Right hindlimb (tissue), 1 donor: Measurements from ENCODE around the gene FAM219A.
"Not testable (repeated sequence)": the region's sequence is repeated elsewhere in the genome, so short reads cannot be mapped to it uniquely, and the experiment has no call there.

Experiments used
- DNase-seq: peaks from one replicate; pipeline ENCODE4 v3.0.0-alpha.2; 2018

Gene FAM219A

DNA sequence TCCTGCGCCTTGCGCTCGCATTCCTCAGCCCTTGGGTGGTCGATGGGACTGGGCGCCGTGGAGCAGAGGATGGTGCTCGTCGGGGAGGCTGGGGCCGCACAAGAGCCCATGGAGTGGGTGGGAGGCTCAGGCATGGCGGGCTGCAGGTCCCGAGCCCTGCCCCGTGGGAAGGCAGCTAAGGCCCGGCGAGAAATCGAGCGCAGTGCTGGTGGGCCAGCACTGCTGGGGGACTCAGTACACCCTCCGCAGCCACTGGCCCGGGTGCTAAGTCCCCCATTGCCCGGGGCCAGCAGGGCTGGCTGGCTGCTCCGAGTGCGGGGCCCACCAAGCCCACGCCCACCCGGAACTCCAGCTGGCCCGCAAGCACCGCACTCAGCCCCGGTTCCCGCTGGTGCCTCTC lies 24.4 kb upstream of the FAM219A start:
- DNase-seq, result not testable (repeated sequence)

DNA sequence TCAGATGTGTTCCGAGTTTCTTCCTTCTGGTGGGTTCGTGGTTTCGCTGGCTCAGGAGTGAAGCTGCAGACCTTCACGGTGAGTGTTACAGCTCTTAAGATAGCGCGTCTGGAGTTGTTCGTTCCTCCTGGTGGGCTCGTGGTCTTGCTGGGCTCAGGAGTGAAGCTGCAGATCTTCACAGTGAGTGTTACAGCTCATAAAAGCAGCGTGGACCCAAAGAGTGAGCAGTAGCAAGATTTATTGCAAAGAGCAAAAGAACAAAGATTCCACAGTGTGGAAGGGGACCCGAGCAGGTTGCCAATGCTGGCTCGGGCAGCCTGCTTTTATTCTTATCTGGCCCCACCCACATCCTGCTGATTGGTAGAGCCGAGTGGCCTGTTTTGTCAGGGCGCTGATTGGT lies 23.2 kb upstream of the FAM219A start:
- not testable (repeated sequence) for DNase-seq

DNA sequence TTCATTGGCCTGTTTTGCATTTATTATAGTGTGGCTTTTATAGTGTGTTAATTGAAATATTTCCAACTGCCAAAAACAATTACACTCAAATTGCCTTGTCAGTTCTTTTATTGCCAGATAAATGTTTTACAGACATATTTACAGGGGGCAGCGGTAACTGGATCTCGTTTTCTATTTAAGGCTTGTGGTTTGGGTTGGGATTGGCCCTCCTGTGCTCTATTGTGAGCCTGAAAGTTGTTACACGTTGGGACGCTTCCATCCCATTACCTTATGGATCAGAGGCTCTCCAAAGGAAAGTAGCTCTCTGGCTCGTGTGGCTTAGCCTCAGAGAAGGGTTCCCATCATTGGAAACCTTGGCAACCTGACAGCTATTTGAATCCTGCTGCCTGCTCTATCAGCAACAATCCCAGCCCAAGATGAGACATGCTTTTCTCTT lies 21.1 kb upstream of the FAM219A start:
- DNase-seq, result no peak

DNA sequence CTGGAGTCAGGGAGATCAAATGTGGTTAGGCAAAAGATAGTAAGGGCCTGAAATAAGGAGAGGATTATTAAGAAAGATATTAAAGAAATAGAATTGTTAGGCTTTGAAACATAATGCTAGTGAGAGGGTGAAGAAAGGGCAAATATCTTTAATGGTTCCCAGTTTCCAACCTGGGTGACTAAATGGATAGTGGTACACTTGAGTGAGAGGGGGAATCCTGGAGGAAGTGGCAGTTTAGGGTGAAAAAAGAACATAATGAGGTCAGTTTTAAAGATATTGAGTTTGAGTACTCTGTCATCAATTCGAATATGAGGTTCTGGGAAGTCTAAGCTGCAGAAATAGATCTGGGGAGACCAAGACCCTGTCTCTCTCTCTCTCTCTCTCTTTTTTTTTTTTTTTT lies 19.2 kb upstream of the FAM219A start:
- no peak for DNase-seq

DNA sequence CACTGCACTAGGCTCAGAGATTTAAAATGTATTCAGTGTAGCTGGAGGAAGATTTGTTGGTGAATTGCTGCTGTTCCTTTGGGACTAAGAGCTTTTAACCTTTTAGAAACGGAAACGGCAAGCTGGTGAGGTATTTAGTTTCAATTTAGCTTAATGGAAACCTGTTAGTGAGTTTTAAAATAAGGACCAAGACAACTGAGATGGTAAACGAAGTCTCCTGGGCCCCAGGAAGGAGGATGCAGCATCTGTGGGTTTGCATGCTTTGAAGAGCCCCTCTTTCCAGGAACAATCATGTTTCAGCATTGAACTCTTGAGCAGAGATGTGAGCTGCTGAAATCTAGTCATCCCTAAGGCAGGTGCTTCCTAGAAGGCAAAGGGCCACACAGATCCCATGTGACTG lies 16.7 kb upstream of the FAM219A start:
- DNase-seq, result no peak

DNA sequence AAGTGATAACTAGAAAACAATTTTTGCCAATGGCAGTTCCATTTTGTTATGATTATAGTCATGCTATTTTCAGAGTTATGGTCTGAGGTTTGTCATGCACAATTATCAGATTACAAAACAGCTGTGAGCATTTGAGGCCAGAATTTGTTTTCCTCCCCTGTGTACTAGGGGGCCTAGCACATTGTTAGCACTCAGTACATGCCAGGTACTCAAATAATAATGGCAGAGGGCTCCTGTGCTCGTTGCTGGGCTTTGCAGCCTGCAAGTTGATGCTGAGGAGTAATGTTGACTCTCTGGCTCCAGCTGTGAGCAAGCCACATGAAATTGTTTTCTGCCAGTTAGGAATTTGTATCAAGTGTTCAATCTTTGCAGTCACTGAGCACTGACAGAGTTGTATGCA lies 7.1 kb upstream of the FAM219A start:
- no peak for DNase-seq

DNA sequence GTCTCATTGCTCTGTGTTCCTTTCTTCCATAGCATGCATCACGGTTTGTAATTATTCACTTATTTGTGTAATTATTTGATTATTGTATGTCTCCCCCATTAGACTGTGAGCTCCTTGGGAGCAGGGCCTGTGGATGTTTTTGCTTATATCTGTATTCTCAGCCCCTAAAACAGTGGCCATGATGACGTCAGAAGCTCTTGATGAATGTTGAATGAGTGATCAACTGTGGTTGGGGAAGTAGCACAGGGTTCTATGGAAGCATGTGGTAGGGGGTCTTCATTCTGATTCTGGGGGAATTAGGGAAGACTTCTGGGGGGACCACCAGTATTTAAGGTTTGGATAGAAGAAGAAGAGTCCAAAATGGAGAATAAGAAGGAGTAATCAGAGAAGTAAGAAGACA lies 6.2 kb upstream of the FAM219A start:
- no peak for DNase-seq

DNA sequence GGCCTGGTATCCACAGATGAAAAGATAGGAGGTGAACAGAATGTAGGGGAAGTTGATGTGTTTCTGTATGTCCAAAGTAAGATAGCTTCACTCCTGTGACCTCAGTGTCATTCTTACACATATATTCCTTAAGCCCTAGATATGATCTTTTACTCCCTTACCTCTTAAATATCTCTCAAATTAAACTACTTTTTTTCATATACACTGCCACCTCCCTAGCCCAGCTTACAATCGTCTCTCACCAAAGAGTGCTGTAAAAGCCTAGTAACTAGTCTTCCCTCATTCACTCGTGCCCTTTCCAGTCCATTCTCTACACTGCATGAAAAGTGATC lies 5.5 kb upstream of the FAM219A start:
- no peak for DNase-seq

DNA sequence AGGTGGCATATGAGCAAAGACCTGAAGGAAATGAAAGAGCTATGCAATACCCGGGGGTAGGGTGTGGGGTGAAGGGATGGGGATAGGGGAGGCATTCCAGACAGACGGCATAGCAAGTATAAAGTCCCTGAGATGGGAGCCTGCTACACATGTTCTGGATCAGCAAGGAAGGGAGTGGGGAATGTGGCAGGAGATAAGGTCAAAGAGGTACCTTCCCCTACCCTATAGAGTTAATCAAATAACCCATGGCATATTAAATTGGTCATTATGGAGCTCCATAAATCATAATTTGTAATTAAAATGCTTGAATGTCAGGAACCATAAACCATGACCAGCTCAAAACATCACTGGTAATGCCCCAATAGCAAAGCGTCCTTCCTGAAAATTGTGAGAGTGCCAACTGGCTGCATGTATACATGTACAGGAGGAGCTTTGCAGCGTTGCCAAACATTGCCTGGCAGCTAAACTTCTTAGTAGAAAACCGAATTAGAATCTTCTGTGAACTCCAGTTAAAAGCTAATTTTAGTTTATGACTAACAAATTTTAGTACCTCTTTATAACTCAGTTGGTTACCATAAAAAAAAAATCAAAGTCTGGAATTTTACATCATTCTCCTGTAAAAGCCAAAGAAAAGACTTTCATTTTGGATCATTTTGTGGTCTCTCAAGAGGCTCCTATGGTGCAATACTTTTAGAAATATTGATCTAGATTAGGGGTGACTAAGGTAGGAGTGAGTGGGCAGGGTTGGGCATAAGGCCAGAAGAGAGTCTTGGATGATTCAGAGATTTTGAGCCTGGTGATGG lies 4.9 kb upstream of the FAM219A start:
- no peak for DNase-seq

DNA sequence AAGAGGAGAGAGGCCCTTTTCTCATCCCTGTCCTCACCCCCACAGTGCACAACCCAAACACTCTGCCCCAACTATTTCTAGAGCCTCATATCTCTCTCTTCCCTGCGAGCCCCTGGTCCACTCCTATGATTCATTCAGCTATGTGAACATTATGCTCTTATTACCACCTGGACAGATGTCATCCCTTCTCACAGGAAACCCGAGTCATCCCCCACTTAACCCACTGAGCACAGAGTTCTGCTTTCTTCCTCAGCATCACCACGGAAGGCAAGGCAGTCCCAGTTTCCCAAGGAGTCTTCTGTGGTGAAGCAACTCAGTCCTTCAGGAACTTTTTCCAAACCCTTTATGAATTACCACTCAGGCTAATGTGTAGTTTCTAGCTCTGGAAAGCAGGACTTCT lies 1.6 kb upstream of the FAM219A start:
- no peak for DNase-seq

DNA sequence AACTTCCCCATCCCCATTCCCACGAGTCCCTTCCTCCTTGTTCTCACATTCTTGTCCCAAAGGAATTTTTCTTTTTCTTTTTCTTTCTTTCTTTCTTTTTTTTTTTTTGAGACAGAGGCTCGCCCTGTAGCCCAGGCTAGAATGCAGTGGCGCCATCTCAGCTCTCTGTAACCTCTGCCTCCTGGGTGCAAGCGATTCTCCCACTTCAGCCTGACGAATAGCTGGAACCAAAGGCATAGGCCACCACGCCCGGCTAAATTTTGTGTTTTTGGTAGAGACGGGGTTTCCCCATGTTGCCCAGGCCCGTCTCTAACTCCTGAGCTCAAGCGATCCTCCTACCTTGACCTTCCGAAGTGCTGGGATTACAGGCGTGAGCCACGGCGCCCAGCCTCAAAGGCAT lies 986 bp upstream of the FAM219A start:
- DNase-seq, result no peak

DNA sequence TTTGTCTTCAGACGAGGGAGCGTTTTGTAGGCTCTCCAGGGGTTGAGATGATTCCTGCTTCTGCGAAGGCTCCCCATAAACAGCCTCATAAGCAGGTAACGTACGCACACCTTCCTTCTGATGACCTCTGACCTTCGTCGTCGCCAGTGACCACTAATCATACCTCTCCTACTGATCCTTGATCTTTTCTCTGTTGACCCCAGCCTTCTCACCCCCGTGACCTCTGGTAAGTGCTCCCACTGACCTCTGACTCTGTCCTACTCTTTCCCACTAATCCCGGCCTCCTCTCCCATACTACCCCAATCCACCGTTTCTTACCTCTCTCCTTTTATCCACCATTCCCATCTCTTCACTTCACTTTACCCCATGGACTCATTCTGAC lies 580 bp upstream of the FAM219A start:
- DNase-seq, result no peak

DNA sequence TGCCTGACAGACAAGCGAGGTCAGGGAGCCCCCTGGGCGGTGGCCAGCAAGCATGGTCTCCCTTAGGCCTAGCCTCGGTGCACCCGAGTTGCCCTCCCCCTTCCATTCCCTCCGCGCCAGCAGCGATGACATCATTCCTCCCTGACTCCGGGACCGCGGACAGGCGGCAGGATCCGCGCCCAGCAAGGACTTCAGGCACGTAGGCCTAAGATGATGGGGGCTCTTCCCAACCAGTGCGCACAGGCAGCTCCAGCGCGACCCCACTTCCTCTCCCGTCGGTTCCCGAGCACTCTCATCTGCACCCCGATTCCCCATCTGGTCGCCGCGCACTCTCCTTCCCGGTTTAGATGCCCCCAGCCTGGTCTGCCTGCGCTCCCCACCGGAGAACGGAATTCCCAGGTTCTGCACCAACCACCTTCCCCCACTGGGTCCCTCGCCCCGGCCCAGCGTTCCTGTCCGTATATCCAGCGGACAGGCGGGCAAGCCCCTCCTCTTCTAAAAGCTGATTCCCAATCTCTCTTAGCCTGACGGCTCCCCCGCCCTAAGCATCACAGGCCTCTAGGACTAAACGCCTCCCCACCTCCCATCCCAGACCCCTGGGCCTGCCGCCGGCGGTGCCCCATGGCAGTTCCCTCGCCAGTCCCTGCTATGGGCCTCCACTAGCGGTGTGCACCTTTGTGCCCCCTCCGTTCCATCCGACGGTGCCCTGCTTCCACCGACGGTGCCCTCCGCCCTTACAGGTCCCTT lies 931 bp downstream of the FAM219A start:
- peak; percentile 64 for DNase-seq

DNA sequence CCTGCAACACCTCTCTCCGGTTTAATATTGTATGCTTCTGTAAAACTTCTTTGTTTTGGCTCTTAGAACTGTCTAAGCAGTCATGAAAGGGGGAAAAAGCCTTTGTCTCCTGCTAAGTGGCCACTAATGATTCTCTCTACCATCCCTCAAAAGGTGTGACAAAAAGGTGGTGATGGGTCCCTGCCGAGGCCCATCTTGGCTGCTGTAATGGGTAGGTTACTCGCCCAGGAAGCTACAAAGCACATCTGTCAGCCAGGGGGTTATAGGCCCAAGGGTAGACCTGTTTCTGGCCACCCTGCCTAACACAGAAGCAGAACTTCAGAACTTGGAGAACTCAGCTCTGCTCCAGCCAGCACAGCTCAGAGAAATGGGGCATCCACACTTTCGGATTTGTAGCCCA lies 1.6 kb downstream of the FAM219A start:
- DNase-seq, result no peak

DNA sequence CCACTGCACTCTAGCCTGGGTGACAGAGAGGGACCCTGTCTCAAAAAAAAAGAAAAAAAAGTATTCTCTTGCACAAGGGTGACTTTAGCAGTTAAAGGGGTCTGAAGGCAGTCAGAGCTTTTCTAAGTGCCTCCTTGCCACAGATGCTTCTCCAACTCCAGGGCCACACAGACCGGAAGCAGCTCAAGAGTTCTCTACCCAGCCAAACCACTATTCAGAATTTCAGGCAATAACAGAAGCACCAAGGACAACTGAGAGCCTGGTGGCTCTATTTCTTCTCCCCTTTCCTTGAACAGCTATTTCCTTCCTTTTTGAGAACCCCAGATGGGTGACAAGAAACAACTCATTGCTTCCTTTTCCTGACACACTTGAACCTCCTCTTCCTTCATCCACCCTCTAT lies 2.2 kb downstream of the FAM219A start:
- no peak for DNase-seq

DNA sequence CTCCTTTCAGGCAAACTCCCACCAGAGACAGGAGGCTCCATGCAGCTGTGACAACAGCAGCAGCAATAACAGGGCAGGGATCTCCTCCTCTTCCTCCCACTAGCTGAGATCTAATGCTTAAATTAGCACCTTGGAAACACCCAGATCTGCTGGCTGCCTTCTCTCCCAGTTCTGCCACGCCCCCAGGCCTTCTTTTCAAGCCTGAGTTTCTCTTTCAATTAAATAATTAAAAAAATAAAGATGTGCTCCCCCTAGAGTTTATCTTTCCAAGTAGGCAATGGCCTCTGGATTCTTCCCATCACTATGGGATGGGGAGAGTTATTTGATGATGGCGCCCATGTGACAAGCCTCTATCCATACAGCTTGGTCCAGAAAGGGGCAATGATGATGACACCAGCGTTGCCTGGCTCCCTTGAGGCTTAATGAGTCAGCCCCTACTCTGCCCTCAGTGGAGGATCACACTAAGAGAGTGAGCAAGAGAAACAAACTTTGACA lies 3.8 kb downstream of the FAM219A start:
- no peak for DNase-seq

DNA sequence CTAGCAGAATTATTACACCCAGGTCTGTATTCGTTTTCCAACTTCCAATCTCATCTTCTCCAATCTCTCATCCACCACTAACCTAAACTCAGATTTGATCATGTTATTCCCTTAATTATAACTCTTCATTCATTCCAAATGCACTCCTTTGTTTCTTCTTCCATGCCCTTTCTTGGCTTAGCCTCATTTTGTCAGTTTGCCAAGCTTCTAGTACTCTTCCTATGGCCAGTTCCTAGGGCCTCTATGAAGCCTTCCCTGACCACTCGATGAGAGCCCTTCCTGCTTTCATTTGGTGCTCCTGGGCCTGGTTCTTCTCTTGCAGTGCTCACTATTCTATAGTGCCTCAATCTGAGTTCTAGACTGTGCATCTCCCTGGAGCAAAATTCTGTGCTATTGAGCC lies 5.8 kb downstream of the FAM219A start:
- no peak for DNase-seq

DNA sequence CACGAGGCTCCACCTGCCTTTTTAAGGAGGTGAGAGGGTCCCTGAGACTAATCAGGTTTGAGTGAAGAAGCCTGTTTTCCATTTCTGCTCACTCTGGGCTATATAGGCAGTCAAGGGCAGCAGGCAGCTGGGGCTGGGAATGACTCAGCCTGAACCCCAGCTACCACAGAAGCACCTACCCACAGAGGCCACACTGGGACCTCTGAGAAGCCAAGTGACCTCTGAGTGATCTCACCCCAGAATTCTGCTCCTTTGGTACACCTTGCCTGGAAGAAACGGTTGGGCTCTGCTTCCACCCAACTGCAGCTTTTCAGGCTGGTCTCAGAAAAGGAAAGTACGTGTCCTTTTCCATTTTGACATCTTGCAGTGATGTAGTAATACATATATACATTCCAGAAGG lies 6.8 kb downstream of the FAM219A start:
- DNase-seq, result no peak

DNA sequence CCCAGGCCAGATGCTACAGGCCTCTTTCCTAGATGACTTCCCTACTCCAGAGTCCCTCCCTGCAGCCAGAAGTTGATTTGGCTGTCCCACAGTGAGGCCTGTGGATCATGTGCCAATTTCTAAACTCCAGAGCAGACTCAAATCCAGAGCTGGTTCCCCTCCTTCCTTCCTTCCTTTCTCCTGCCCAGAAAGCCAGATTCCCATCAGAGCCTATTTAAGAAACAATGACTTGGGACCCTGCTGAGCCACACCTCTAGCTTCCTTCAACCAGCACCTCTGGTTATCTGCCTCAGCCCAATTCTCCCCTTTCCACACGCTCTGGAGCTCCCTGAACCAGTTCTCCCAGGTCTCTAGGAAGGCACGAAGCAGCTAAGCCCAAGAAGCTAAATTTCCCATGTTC lies 7.2 kb downstream of the FAM219A start:
- no peak for DNase-seq

DNA sequence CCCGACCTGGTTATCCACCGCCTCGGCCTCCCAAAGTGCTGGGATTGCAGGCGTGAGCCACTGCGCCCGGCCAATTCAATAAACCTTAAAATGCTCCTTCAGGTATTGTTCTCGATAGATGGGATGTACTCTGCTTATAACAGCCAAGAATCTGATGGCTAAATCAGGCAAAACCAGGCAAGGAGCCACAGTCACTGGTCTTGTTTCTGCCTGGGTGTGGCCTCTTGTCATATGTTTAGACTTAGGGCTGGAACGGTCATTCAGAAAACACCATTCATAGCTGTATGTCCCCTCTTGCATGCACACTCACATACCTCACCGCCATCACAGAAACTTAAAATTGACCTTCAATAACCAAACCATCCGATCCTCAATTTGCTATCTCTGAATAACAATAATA lies 7.7 kb downstream of the FAM219A start:
- DNase-seq, result no peak

DNA sequence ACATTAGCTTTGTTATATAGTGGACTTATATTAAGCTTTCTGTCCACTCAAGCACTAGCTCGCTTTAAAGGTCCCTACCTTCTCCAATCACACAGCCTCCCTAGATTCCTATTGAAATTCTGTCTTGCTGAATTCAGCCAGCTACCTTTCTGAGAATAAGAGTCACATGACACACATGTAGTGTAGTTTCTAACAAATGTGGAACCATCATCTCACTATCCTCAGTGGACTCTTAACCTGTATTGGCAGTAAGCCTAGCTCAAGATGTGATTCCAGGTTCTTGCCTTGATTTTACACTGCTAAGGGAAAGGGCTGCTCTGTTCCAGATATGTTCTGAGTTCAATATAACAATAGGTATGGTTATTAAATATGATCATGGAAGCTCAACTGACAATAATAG lies 11.4 kb downstream of the FAM219A start:
- no peak for DNase-seq

DNA sequence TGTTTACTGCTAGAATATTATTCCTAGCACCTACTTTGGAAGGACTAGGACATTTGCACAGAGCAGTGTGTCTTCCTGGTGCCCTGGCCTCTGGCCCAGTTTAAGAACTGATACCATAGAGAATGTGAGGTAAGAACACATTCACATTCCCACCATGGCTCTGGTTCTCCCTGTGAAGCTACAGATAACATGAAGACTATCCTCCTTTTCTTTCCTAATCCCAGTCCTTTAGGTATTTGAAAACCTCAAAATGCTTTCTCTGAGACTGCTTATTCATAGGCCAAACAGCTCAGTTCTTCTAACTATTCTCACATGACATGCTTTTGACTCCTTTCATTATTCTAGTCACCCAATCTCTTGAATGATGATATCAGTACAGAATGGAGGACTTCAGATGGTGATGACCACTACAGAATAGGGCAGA lies 11.9 kb downstream of the FAM219A start:
- no peak for DNase-seq

DNA sequence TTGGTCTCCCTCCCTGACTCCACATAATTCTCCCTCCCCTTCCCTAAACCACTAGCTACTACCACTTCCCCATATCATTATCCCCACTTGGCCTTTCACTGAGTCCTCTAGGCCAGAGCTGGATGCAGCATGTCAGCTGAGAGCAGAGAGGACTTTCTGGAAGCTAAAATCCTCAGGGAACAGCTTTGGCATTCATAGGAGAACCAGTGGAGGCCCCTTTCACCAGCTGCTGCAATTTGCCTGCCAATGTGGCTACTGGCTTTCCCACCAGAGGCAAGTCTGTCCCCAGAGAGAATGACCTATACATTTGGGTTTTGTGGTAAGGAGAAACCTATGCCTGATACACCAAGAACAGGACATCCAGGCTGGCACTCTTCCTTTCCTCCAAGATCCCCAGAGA lies 14.4 kb downstream of the FAM219A start:
- DNase-seq, result no peak

DNA sequence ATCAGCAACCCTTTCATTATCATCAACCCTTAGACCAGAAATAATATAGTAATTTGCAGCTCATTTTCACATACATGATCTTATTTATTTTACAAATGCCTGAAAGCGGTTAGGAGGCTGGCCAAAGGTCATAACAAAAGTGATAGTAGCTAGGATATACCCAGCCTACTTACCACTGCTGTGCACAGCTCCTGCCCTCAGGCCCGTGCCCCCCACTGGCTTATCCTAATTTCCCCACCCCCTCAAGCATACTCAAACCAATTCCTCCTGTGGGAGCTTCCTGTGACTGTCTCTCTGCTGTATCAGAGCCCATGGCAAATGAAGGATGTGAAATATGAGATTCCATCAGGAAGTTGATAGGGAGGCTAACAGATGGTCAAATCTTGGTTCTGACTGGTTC lies 14.8 kb downstream of the FAM219A start:
- no peak for DNase-seq

DNA sequence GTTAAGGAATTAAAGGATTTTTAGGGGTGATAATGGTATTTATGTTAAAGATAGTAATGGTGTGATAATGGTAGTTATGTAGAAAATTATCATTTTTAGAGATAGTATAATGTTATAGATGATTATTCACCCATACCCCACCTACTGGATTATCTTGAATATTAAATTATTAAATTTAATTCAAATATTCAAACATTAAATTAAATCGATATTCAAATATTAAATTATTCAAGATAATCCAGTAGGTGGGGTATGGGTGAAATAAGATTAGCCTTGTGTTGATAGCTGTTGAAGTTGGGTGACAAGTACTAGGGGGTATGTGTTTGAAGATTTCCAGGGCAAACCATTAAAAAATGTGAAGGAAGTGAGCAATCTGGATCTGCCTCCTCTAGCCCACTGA lies 15.6 kb downstream of the FAM219A start:
- no peak for DNase-seq
